ACC112 (cell line): ENCODE measurements around the gene THEM4.

ENCODE experiments used
- H2AFZ ChIP-seq: fragments of 200-600 bp; sonication (generic); one replicate; pipeline ENCODE4 v1.6.0; 2017; ENCODE audit warnings: antibody characterized with exemption, low read length; ENCODE audit not compliant: unreplicated experiment
- H3K27ac ChIP-seq: fragments of 200-600 bp; sonication (generic); 2 replicates; pipeline ENCODE4 v1.5.1; 2014; ENCODE audit warnings: low read depth, mild to moderate bottlenecking, antibody characterized with exemption, low read length, moderate library complexity
- H3K27me3 ChIP-seq: fragments of 200-600 bp; sonication (generic); 2 replicates; pipeline ENCODE4 v1.6.1; 2014; ENCODE audit warnings: mild to moderate bottlenecking, antibody characterized with exemption, low read length, moderate library complexity, mixed read lengths; ENCODE audit not compliant: insufficient read depth
- H3K36me3 ChIP-seq: fragments of 200-600 bp; sonication (generic); 2 replicates; pipeline ENCODE4 v1.6.1; 2016; ENCODE audit warnings: mild to moderate bottlenecking, antibody characterized with exemption, low read length, moderate library complexity, mixed read lengths; ENCODE audit not compliant: insufficient read depth
- H3K4me1 ChIP-seq: fragments of 200-600 bp; sonication (generic); one replicate; pipeline ENCODE4 v1.6.1; 2016; ENCODE audit warnings: low read length, mixed read lengths; ENCODE audit not compliant: insufficient read depth, unreplicated experiment, control insufficient read depth
- H3K4me3 ChIP-seq: fragments of 200-600 bp; sonication (generic); 2 replicates; pipeline ENCODE4 v1.5.1; 2014; ENCODE audit warnings: mild to moderate bottlenecking, low read depth, low read length
- H3K79me2 ChIP-seq: fragments of 200-600 bp; sonication (generic); one replicate; pipeline ENCODE4 v1.6.0; 2016; ENCODE audit warnings: low read length; ENCODE audit not compliant: control insufficient read depth, unreplicated experiment, insufficient read depth

THEM4 gene

DNA sequence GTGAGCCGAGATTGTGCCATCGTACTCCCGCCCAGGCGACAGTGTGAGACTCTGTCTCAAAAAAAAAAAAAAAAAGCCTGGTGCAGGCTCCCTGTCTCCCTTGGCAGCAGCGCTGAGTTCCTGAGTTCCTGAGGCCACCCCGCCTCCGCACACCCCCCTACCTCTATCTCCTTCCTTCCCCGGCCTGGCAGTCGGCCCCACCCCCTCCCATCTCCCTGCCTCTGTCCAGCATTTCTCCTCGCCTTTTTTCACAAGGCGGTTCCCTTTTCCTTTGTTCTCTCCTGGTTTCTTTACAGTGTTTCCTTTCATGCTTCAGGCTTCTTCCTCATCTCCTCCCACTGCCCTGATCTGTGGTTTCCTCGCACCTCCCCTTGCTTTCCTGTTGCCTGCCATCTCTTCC is 80.4 kb downstream of the THEM4 start:
- H3K4me1 ChIP-seq, result no peaks in the 10 kb centered on the region
- H3K27ac ChIP-seq, result no peak overlapping the region
- H3K36me3 ChIP-seq, result no peaks in the 10 kb centered on the region
- H3K79me2 ChIP-seq, result no peaks in the 10 kb centered on the region
- H2AFZ ChIP-seq, result no peak overlapping the region
- 0 out of 2 replicates have a peak, but pooled peaks cover 4% of the 10 kb centered on the region for H3K27me3 ChIP-seq
- H3K4me3 ChIP-seq, result no peak overlapping the region

DNA sequence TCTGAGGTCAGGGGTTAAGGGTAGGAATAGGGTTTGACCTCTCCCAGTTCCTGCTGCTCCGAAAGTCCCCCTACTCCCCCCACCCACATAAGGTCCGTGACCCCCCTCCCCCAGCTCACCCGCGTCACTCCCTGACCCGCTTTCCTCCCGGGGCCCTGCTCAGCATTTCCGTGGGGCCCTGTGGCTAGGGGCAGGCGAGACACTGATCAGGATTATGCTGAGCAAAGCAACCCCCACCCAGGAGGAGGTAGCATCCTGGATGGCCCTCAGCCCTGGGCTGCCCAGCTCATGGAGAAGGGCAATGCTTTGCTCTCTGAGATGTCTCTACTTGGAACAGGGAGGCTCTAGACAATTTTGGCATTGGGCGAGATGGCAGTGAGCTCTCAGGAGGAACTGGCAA is 81.5 kb downstream of the THEM4 start:
- H3K79me2 ChIP-seq, result no peaks in the 10 kb centered on the region
- no peak overlapping the region for H3K27ac ChIP-seq
- 0 out of 2 replicates have a peak, but pooled peaks cover 4% of the 10 kb centered on the region for H3K27me3 ChIP-seq
- H3K4me3 ChIP-seq, result no peak overlapping the region
- no peak overlapping the region for H2AFZ ChIP-seq
- H3K4me1 ChIP-seq, result no peaks in the 10 kb centered on the region
- H3K36me3 ChIP-seq, result no peaks in the 10 kb centered on the region

DNA sequence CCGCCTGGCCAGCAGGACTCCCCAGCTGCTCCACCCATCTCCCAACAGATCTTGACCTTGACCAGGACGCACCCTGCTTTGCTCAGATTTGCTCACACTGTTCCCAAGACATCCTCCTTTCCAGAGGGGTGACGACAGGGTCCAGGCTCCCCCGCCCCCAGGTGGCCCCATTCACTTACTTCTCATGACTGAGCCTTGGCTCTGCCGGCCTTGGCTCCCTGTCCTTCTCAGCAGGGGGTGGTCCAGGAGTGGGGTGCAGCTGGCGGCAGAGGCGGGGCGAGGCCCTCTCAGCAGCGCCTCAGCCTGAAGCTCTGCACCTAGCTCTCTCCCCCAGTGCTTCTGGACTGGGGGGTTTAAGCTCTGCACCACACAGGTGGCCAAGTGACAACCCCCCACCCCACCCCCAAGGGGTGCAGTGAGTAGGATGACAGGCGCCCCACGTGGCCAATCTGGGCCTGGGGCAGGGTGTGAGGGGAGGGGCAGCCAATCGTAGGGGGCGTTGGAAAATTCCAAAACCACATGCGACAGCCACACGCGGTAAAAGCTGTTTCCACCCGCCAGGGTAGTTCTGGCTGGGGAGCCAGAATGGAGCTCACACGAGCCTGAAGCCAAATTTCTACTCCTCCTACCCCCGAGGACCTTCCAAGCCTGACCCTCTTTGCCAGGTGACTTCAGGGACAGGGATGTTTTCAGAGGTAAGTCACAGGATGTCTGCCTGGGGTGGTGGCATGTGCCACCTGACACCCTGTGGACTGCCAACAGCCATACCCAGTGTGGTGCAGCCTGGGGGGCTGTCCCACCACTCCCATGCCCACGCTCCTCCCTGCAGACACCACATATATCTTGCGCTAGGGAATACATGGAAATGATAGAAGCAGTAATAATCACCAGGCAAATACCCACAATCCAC is 83.3 kb downstream of the THEM4 start:
- 0 out of 2 replicates have a peak, but pooled peaks cover 4% of the 10 kb centered on the region for H3K27me3 ChIP-seq
- H3K36me3 ChIP-seq, result no peaks in the 10 kb centered on the region
- H3K4me3 ChIP-seq, result no peak overlapping the region
- H3K4me1 ChIP-seq, result no peaks in the 10 kb centered on the region
- no peak overlapping the region for H3K27ac ChIP-seq
- H2AFZ ChIP-seq, result no peak overlapping the region
- no peaks in the 10 kb centered on the region for H3K79me2 ChIP-seq

DNA sequence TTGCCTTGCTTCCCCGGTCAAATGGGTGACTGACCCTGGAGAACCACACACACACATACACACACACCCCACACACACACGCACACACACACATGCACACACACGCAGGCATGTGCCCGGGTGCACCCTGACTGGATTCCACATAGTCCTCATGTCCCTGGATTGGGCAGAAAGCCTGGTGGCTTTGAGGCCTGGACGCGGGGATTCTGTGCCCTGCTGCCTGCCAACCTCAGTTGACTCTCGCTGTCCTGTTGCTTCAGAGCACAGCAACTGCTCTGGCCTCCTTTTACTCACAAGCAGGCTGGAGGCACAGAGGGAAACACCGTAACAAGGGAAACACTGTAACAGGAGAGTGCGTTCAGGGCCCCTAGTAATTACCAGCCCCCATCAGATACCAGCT is 84.1 kb downstream of the THEM4 start:
- Histone ChIP-seq H3K4me3 (no peak overlapping the region), H2AFZ (no peak overlapping the region), H3K27ac (no peak overlapping the region), H3K27me3 (0 out of 2 replicates have a peak, but pooled peaks cover 4% of the 10 kb centered on the region), H3K79me2 (no peaks in the 10 kb centered on the region), H3K4me1 (peaks cover 3% of the 10 kb centered on the region), H3K36me3 (no peaks in the 10 kb centered on the region)
